CD4-positive, alpha-beta T cell treated with Interleukin-21 for 1 hour (primary cell): ENCODE results near the gene CRB2.
"Not testable (repeated sequence)": the region's sequence is repeated elsewhere in the genome, so short reads cannot be mapped to it uniquely, and the experiment has no call there.

ENCODE experiments used
- DNase-seq: peaks from one replicate; pipeline ENCODE4 v3.0.0-alpha.2; 2020

CRB2 gene

GRCh38 chr9:123329329-123329955 is 26.6 kb upstream of the CRB2 start:
- DNase-seq, result no peak

- no peak for DNase-seq
These were observed 24.5 kb upstream of the CRB2 start for GRCh38 chr9:123331346-123332060.

- DNase-seq, result not testable (repeated sequence)
These were observed 22.8 kb upstream of the CRB2 start for GRCh38 chr9:123333058-123333669.

GRCh38 chr9:123334639-123335038 is 21.4 kb upstream of the CRB2 start:
- DNase-seq, result no peak

- DNase-seq, result no peak
These were observed 20.6 kb upstream of the CRB2 start for GRCh38 chr9:123335193-123335985.

- no peak for DNase-seq
These were observed 20.0 kb upstream of the CRB2 start for GRCh38 chr9:123335986-123336329.

GRCh38 chr9:123336449-123336848 is 19.5 kb upstream of the CRB2 start:
- DNase-seq, result no peak

- no peak for DNase-seq
These were observed 19.0 kb upstream of the CRB2 start for GRCh38 chr9:123336959-123337358.

GRCh38 chr9:123337971-123338370 is 18.0 kb upstream of the CRB2 start:
- DNase-seq, result no peak

GRCh38 chr9:123338710-123339665 is 17.0 kb upstream of the CRB2 start:
- DNase-seq, result peak; percentile 46

GRCh38 chr9:123339666-123340510 is 16.1 kb upstream of the CRB2 start:
- DNase-seq, result peak; percentile 35

GRCh38 chr9:123341816-123342215 is 14.2 kb upstream of the CRB2 start:
- DNase-seq, result no peak

- no peak for DNase-seq
These were observed 13.8 kb upstream of the CRB2 start for GRCh38 chr9:123342247-123342646.

GRCh38 chr9:123343443-123344191 is 12.4 kb upstream of the CRB2 start:
- no peak for DNase-seq

- no peak for DNase-seq
These were observed 11.6 kb upstream of the CRB2 start for GRCh38 chr9:123344192-123344949.

- DNase-seq, result no peak
These were observed 10.4 kb upstream of the CRB2 start for GRCh38 chr9:123345567-123345955.

GRCh38 chr9:123346026-123346425 is 10.0 kb upstream of the CRB2 start:
- DNase-seq, result no peak

GRCh38 chr9:123346826-123347225 is 9.2 kb upstream of the CRB2 start:
- no peak for DNase-seq

- DNase-seq, result no peak
These were observed 8.5 kb upstream of the CRB2 start for GRCh38 chr9:123347289-123348060.
